Esophagus squamous epithelium (tissue), 5 donors: ENCODE data around the gene HOXD10. TPM values are rescaled to one million over a fixed set of nuclear protein-coding genes. Genes with fewer than 3 reads are reported as not detected.

Experiments used
- DNase-seq: peaks from one replicate; lab custom pipeline; 2025; lab: John Stamatoyannopoulos, UW
- H3K27ac ChIP-seq, 4 donors: fragments of 200-600 bp; sonication (generic); one replicate each; pipeline ENCODE4 v1.5.1; 2016 to 2019; ENCODE audit warnings: mild to moderate bottlenecking in 1 of 4
- H3K27me3 ChIP-seq, 4 donors: fragments of 200-600 bp; sonication (generic); 1 replicate in 3 of 4; 2 replicates in 1 of 4; pipeline versions ENCODE4 v1.5.1 to v1.6.0; 2017 to 2021; ENCODE audit warnings: antibody characterized with exemption in 1 of 4
- H3K36me3 ChIP-seq, 3 donors: fragments of 200-600 bp; sonication (generic); one replicate each; pipeline ENCODE4 v1.5.1; 2016 to 2019
- H3K4me1 ChIP-seq, 3 donors: fragments of 200-600 bp; sonication (generic); one replicate each; pipeline ENCODE4 v1.5.1; 2017 to 2019
- H3K4me3 ChIP-seq, 4 donors: fragments of 200-600 bp; sonication (generic); 1 replicate in 3 of 4; 2 replicates in 1 of 4; pipeline ENCODE4 v1.5.1; 2016 to 2019; ENCODE audit warnings: mild to moderate bottlenecking in 2 of 4, moderate library complexity in 1 of 4
- H3K9me3 ChIP-seq, 3 donors: fragments of 200-600 bp; sonication (generic); one replicate each; pipeline ENCODE4 v1.5.1; 2016 to 2019
- POLR2A ChIP-seq, 4 donors: fragments of 450-650 bp; IDR thresholded peaks; one replicate each; pipeline ENCODE4 v1.6.1; 2017; ENCODE audit warnings: antibody characterized with exemption in 4 of 4, mild to moderate bottlenecking in 4 of 4, moderate library complexity in 3 of 4
- WGBS, 2 donors: methylation state at CpG; one replicate each; pipeline ENCODE4 v1.1.5; 2018; 5-methylcytosine and 5-hydroxymethylcytosine counted together
- intact Hi-C: fragments of 100-400 bp; cut with DNase I; formaldehyde crosslinking; loops from one replicate; pipeline ENCODE4 v1.15.0; 2022
- total RNA-seq, 4 donors: library from RNA; depleted of rRNA; stranded (reverse); fragments of >200 nt; gene quantifications; one replicate each; pipeline ENCODE4 v1.1.0, GENCODE V29; 2016
- TF ChIP-seq, protein P1 (sequence below), 6 experiments: fragments of 450-650 bp in 4 of 6; fragments of 200-600 bp in 2 of 6; sonication (generic) in 2 of 6; IDR thresholded peaks; one replicate each; pipeline ENCODE4 v1.5.1; 2016 to 2019; ENCODE audit warnings: antibody characterized with exemption in 6 of 6, mild to moderate bottlenecking in 4 of 6, moderate library complexity in 4 of 6
- donor health status: DM: yes; HTN: yes; CAD: no.

HOXD10 gene
- total RNA-seq, 4 donors from 2014 or later = 0.22 to 0.38 TPM; not detected in 2

DNA sequence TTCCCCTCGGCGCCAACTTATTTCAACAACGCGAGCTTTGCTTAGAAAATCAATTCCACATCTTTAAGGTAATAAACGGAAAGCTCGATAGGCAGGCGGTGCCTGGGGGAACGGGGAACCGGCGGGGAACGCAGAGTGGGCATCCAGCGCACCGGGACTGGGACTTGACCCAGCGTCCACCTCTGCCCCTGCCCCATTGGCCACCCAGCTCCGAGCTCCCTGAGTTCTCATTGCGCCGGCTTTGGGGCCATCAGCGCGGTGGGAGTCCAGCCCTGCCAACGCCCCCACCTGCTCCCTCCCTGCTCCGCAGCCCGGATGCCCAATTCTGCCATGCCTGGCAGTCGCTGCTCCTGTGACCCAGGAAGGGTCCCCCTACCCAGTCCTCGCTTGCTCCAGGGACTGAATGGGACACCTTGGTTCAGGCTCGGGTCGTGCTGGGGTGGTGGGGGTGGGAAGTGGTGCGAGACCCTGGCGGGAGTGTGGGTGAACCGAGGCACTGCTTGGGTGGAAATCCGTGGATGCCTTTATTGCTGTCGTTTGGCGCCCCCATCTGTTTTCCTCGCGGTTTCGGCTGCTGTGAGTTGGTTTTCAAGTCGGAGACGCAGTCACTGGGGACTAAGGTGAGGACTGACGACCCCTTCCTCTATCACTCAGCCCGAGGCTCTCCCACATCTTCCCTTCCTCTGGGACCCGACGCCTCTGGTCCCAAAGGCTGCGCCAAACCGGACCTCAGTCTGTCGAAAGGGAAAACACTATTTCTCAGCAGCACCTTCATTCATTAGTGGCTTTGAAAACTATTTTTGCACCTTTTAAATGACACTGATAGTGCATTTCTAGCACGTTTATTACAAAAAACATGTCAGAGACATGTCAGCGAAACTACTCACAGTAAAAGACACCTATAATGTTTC lies 30.5 kb upstream of the HOXD10 start:
- H3K4me3 ChIP-seq = no peak overlapping the region
- H3K27me3 ChIP-seq = peaks cover 50 to 100% (median 85%) of the 10 kb centered on the region in 4 donors
- peaks cover 8 to 57% (median 14%) of the 10 kb centered on the region in 3 donors for H3K4me1 ChIP-seq
- TF ChIP-seq POLR2A (IDR thresholded peaks at IDR 0.05) = no peak
- TF ChIP-seq, protein P1, sequence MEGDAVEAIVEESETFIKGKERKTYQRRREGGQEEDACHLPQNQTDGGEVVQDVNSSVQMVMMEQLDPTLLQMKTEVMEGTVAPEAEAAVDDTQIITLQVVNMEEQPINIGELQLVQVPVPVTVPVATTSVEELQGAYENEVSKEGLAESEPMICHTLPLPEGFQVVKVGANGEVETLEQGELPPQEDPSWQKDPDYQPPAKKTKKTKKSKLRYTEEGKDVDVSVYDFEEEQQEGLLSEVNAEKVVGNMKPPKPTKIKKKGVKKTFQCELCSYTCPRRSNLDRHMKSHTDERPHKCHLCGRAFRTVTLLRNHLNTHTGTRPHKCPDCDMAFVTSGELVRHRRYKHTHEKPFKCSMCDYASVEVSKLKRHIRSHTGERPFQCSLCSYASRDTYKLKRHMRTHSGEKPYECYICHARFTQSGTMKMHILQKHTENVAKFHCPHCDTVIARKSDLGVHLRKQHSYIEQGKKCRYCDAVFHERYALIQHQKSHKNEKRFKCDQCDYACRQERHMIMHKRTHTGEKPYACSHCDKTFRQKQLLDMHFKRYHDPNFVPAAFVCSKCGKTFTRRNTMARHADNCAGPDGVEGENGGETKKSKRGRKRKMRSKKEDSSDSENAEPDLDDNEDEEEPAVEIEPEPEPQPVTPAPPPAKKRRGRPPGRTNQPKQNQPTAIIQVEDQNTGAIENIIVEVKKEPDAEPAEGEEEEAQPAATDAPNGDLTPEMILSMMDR (IDR thresholded peaks at IDR 0.05) = peak in 2 of 6 experiments; percentile 21 to 37
- intact Hi-C loops = loop anchor here (10.0 kb wide), 1 partner anchor 721 kb away; no protein-coding TSS in a partner anchor
- no peaks in the 10 kb centered on the region for H3K36me3 ChIP-seq
- no peak overlapping the region for H3K27ac ChIP-seq
- WGBS, 2 donors = 6 to 7% methylated on average over 23 to 32 of the region's 46 CpGs
- DNase-seq = no peak
- H3K9me3 ChIP-seq = peaks cover 0 to 12% (median 12%) of the 10 kb centered on the region in 3 donors

DNA sequence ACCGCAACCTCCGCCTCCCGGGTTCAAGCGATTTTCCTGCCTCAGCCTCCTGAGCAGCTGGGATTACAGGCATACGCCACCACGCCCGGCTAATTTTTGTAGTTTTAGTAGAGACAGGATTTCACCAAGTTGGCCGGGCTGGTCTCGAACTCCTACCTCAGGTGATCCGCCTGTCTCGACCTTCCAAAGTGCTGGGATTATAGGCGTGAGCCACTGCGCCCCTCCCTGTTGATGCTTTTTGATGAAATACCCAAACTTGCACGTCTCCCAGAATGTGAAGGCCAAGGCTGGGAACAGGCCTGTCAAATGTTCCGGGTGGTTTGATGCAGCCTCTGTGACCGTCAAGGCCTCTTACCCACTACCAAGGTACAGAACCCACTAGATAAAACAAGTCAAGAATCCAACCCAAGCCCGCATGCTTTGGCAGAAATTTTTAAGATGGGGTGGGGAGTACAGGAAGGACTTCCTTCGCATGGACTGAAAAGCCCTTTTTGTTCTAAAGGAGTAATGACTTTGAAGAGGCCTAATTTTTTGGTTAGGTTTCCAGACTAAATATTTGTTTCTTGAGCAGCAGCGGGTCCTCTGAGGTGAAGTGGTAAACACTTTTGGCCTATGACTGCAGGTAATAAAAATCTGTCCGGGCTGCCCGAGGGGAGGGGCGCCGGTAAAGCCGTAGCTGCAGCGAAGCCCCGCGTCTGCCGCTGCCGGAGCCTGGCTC lies 29.1 kb upstream of the HOXD10 start:
- H3K27ac ChIP-seq = no peak overlapping the region
- no peaks in the 10 kb centered on the region for H3K9me3 ChIP-seq
- H3K36me3 ChIP-seq = no peaks in the 10 kb centered on the region
- no peak for DNase-seq
- intact Hi-C loops = loop anchor here (10.0 kb wide), 1 partner anchor 723 kb away; no protein-coding TSS in a partner anchor
- peaks cover 42 to 100% (median 85%) of the 10 kb centered on the region in 4 donors for H3K27me3 ChIP-seq
- no peak for TF ChIP-seq POLR2A (IDR thresholded peaks at IDR 0.05)
- TF ChIP-seq, protein P1 (IDR thresholded peaks at IDR 0.05) = no peak
- WGBS, 2 donors = 31 to 38% methylated on average over 7 to 22 of the region's 29 CpGs
- peaks cover 10 to 54% (median 14%) of the 10 kb centered on the region in 3 donors for H3K4me1 ChIP-seq
- H3K4me3 ChIP-seq = peak overlapping the region in 1 of 4 donors; percentile 56

DNA sequence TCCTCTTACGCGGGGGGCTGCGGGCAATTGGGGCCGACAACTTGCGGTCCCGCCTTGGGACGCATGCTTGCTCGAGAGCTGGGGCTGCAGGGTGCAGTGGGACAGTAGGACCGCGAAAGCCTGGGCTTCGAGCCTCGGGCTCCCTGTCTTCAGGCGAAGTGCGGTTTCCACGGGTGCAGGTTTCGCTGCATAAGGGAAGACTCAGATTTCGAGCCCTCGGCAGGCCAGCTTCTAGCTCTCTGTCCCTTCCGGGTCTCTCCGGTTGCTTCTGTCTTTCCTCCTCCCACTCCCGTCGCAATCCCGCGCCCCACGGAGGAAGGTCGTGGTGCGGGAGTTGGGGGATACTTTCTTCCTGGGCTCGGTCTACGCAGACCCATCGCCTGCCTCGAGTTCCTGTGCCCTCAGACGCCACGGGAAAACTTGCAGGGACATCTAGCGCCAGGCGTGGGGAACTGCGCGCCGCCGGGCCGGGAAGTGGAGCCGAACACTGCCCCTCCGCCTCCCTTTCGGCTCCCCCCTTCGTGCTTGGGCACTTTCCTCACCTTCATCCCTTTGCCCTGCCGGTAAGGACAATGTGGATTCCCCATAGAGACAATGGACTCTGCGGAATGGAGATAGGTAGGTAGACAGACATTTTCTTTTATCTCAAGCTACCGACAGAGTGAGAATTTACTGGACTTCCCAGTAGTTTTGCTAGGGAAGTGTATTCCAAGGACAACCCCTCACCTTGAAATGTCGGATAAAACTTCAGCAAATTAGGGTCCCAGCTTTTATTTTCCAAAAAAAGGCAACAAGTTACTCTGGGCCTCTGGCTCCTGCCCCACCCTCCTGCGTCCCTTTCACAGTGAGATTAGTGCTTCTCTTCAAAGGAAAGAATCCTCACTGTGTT lies 28.3 kb upstream of the HOXD10 start:
- TF ChIP-seq, protein P1 (IDR thresholded peaks at IDR 0.05) = peak; percentile 28 to 71 (median 46)
- TF ChIP-seq POLR2A (IDR thresholded peaks at IDR 0.05) = no peak
- DNase-seq = no peak
- H3K36me3 ChIP-seq = no peaks in the 10 kb centered on the region
- intact Hi-C loops = loop anchor here (10.0 kb wide), 1 partner anchor 723 kb away; no protein-coding TSS in a partner anchor
- 8 to 12% methylated on average over 6 to 33 of the region's 49 CpGs for WGBS, 2 donors
- H3K27ac ChIP-seq = no peak overlapping the region
- H3K4me1 ChIP-seq = peaks cover 17 to 54% (median 18%) of the 10 kb centered on the region in 3 donors
- peaks cover 41 to 100% (median 81%) of the 10 kb centered on the region in 4 donors for H3K27me3 ChIP-seq
- no peaks in the 10 kb centered on the region for H3K9me3 ChIP-seq
- H3K4me3 ChIP-seq = peak overlapping the region in 3 of 4 donors; percentile 13 to 56 (median 25)

DNA sequence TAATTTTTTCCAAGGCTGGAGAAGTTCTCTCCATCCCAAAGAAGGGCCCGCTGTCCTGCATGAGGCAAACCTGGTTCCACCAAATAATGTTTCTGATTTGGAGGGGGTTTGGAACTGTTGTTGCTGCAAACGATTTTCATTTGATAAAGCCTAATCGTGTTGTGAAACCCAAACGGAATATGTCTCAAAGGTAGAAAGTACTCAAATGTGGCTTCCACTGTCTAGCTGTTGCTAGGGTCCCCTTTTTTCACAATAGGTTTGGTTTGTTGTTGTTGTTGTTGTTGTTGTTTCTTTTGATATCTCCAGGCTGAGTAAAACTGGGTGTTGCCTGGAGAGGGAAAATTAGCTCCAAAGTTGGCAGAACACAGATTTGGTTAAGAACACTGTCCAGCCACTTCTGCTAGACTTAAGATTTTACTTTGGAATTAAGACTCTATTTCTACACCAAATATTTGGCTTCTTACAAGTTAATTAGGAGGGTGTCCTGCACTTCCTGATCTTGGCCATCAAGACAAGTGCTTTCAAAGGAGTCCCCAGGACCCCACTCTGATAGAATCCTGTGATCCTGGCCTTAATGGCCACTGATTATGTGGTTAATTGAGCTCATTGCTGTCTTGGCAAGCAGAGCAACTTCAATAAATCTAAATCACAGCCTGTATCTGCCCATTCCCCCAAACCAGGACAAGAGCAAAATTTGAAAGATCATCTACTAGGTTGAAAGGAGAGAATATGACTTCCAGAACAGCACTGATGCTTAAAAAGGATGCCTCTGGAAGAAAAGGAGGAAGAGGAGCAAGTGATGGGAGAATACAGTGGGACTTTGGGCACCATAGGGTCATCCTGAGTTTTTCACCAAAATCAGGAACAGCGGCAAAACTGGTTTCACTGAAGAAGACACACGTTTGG lies 27.4 kb upstream of the HOXD10 start:
- no peak overlapping the region for H3K4me3 ChIP-seq
- H3K9me3 ChIP-seq = no peaks in the 10 kb centered on the region
- 7 to 10% methylated on average over 6 of the region's 6 CpGs for WGBS, 2 donors
- TF ChIP-seq POLR2A (IDR thresholded peaks at IDR 0.05) = no peak
- TF ChIP-seq, protein P1 (IDR thresholded peaks at IDR 0.05) = no peak
- H3K27me3 ChIP-seq = peaks cover 41 to 100% (median 81%) of the 10 kb centered on the region in 4 donors
- no peak for DNase-seq
- intact Hi-C loops = loop anchor here (10.0 kb wide), 1 partner anchor 724 kb away; no protein-coding TSS in a partner anchor
- H3K27ac ChIP-seq = no peak overlapping the region
- H3K4me1 ChIP-seq = peaks cover 20 to 56% (median 21%) of the 10 kb centered on the region in 3 donors
- no peaks in the 10 kb centered on the region for H3K36me3 ChIP-seq
